ENCODE measurements around the gene PDE6A. TPM values are rescaled to one million over a fixed set of nuclear protein-coding genes. Genes with fewer than 3 reads are reported as not detected.

The PDE6A gene
- total RNA-seq, 1 experiment from 2014 or later, result not detected

GRCh38 chr5:149916334-149917072 lies 28.1 kb downstream of the PDE6A start (continued):
- no peak for TF ChIP-seq ZMAT4 (CRISPR knock-in tag; IDR thresholded peaks at IDR 0.05)

- Mint-ChIP-seq H3K4me1 (peaks cover 12% of the 10 kb centered on the region), H3K36me3 (no peaks in the 10 kb centered on the region), H3K4me3 (no peak overlapping the region), H3K27me3 (ENCODE audit: low read depth) (no peaks in the 10 kb centered on the region), H3K9me3 (no peaks in the 10 kb centered on the region), H3K27ac (no peak overlapping the region)
- CTCF ChIA-PET, result interaction anchor here (1.0 to 2.5 kb wide), 4 partner anchors 17 to 82 kb away, joined by 3 to 8 read pairs (median 4); no protein-coding TSS in a partner anchor
- no peak for ATAC-seq
- TF ChIP-seq SP1 (CRISPR knock-in tag; conservative IDR thresholded peaks at IDR 0.05), result no peak
- no peak for TF ChIP-seq TEAD1 (CRISPR knock-in tag; IDR thresholded peaks at IDR 0.05)
- TF ChIP-seq ZBTB21 (CRISPR knock-in tag; IDR thresholded peaks at IDR 0.05; ENCODE audit: borderline replicate concordance), result no peak
- TF ChIP-seq NFATC4 (CRISPR knock-in tag; IDR thresholded peaks at IDR 0.05), result no peak
- no peak for TF ChIP-seq HMGXB4 (CRISPR knock-in tag; IDR thresholded peaks at IDR 0.05)
- TF ChIP-seq ZNF396 (CRISPR knock-in tag; IDR thresholded peaks at IDR 0.05; ENCODE audit: borderline replicate concordance), result no peak
- no peak for TF ChIP-seq TEAD4 (CRISPR knock-in tag; IDR thresholded peaks at IDR 0.05)
- TF ChIP-seq, protein P1, sequence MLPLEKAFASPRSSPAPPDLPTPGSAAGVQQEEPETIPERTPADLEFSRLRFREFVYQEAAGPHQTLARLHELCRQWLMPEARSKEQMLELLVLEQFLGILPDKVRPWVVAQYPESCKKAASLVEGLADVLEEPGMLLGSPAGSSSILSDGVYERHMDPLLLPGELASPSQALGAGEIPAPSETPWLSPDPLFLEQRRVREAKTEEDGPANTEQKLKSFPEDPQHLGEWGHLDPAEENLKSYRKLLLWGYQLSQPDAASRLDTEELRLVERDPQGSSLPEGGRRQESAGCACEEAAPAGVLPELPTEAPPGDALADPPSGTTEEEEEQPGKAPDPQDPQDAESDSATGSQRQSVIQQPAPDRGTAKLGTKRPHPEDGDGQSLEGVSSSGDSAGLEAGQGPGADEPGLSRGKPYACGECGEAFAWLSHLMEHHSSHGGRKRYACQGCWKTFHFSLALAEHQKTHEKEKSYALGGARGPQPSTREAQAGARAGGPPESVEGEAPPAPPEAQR (CRISPR knock-in tag; IDR thresholded peaks at IDR 0.05), result no peak
- TF ChIP-seq SOX15 (CRISPR knock-in tag; IDR thresholded peaks at IDR 0.05), result no peak
- TF ChIP-seq TCF7 (CRISPR knock-in tag; IDR thresholded peaks at IDR 0.05; ENCODE audit: low read depth), result no peak
- no peak for TF ChIP-seq SMAD3 (CRISPR knock-in tag; IDR thresholded peaks at IDR 0.05; ENCODE audit: borderline replicate concordance)
- TF ChIP-seq CREM (CRISPR knock-in tag; IDR thresholded peaks at IDR 0.05), result no peak
- TF ChIP-seq SMAD4 (CRISPR knock-in tag; IDR thresholded peaks at IDR 0.05), result no peak
- TF ChIP-seq ZNF317 (CRISPR knock-in tag; IDR thresholded peaks at IDR 0.05; ENCODE audit: borderline replicate concordance, low read depth), result no peak
- no peak for TF ChIP-seq IRF2 (CRISPR knock-in tag; IDR thresholded peaks at IDR 0.05; ENCODE audit: borderline replicate concordance, low read depth)
- POLR2A ChIA-PET, result no interaction called here
- no peak for DNase-seq (ENCODE audit: low spot score)
Measured at GRCh38 chr5:149915392-149916260, 29.0 kb downstream of the PDE6A start.

GRCh38 chr5:149913436-149914419 lies 30.9 kb downstream of the PDE6A start:
- ChIA-PET POLR2A (no interaction called here), CTCF (no interaction called here)
- Mint-ChIP-seq H3K9me3 (no peaks in the 10 kb centered on the region), H3K27me3 (ENCODE audit: low read depth) (no peaks in the 10 kb centered on the region), H3K4me1 (peaks cover 12% of the 10 kb centered on the region), H3K4me3 (no peak overlapping the region), H3K36me3 (no peaks in the 10 kb centered on the region), H3K27ac (no peak overlapping the region)
- DNase-seq (ENCODE audit: low spot score) (no peak), ATAC-seq (no peak)
- no peak for TF ChIP-seq MYBL2 (CRISPR knock-in tag; IDR thresholded peaks at IDR 0.05)
- TF ChIP-seq ZNF281 (CRISPR knock-in tag; IDR thresholded peaks at IDR 0.05), result no peak
- no peak for TF ChIP-seq TCF7 (CRISPR knock-in tag; IDR thresholded peaks at IDR 0.05; ENCODE audit: low read depth)
- no peak for TF ChIP-seq GABPB1 (CRISPR knock-in tag; IDR thresholded peaks at IDR 0.05)
- no peak for TF ChIP-seq SOX15 (CRISPR knock-in tag; IDR thresholded peaks at IDR 0.05)
- no peak for TF ChIP-seq USF2 (CRISPR knock-in tag; IDR thresholded peaks at IDR 0.05)

All from WTC11 (cell line).